Endothelial cell of umbilical vein (primary cell): ENCODE measurements around the gene CERKL.

Experiments
- POLR2A ChIP-seq: IDR thresholded peaks from 2 replicates; pipeline ENCODE4 v1.6.1; 2012; ENCODE audit warnings: low read depth, mild to moderate bottlenecking, control low read depth, low read length
- TF ChIP-seq, protein P1 (sequence below), 2 donors: IDR thresholded peaks; 1 replicate in 1 of 2; 2 replicates in 1 of 2; pipeline ENCODE4 v1.5.1; 2011; ENCODE audit warnings: low read length in 2 of 2, mild to moderate bottlenecking in 2 of 2, moderate library complexity in 2 of 2, control low read depth in 1 of 2, inconsistent platforms in 1 of 2, low read depth in 1 of 2; ENCODE audit not compliant: insufficient read depth in 1 of 2; ENCODE audit errors: extremely low read depth in 1 of 2

DNA sequence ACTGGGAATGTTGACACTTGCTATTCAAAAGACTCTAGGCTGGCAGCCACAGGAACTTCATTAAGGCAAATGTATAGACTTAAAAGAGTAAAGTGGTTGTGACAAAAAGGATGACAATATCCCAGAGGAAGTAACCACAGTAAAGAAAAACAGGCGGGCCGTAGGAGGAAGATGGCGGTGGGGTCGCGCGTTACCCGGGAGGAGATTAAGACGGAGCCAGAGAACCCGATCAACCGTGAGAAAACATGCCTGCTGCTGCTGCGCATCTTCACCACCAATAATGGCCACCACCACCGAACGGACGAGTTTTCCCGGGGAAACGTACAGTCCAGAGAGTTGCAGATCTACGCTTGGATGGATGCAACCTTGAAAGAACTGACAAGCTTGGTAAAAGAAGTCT, 37.4 kb upstream of the CERKL start:
- TF ChIP-seq, protein P1, sequence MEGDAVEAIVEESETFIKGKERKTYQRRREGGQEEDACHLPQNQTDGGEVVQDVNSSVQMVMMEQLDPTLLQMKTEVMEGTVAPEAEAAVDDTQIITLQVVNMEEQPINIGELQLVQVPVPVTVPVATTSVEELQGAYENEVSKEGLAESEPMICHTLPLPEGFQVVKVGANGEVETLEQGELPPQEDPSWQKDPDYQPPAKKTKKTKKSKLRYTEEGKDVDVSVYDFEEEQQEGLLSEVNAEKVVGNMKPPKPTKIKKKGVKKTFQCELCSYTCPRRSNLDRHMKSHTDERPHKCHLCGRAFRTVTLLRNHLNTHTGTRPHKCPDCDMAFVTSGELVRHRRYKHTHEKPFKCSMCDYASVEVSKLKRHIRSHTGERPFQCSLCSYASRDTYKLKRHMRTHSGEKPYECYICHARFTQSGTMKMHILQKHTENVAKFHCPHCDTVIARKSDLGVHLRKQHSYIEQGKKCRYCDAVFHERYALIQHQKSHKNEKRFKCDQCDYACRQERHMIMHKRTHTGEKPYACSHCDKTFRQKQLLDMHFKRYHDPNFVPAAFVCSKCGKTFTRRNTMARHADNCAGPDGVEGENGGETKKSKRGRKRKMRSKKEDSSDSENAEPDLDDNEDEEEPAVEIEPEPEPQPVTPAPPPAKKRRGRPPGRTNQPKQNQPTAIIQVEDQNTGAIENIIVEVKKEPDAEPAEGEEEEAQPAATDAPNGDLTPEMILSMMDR (IDR thresholded peaks at IDR 0.05; ENCODE audit: extremely low read depth in 1 of 2, insufficient read depth in 1 of 2, low read depth in 1 of 2, low read length in 2 of 2): no peak
- no peak for TF ChIP-seq POLR2A
